ENCODE data around the gene KRTAP21-3. TPM values are rescaled to one million over a fixed set of nuclear protein-coding genes. Genes with fewer than 3 reads are reported as not detected.

The KRTAP21-3 gene
- total RNA-seq, 1 donor from 2014 or later: not detected

Other genes starting within 250 kb of the KRTAP21-3 start
- not detected in 2 replicates for gene KRTAP19-1, start 238.4 kb downstream of the KRTAP21-3 start, total RNA-seq
- gene KRTAP19-2, start 231.3 kb downstream of the KRTAP21-3 start, total RNA-seq: not detected in 2 replicates
- not detected in 2 replicates for gene KRTAP19-3, start 226.8 kb downstream of the KRTAP21-3 start, total RNA-seq
- not detected in 2 replicates for gene KRTAP19-4, start 221.6 kb downstream of the KRTAP21-3 start, total RNA-seq
- not detected in 2 replicates for gene KRTAP19-5, start 216.6 kb downstream of the KRTAP21-3 start, total RNA-seq
- gene KRTAP19-6, start 176.9 kb downstream of the KRTAP21-3 start, total RNA-seq: not detected in 2 replicates
- gene KRTAP19-7, start 157.5 kb downstream of the KRTAP21-3 start, total RNA-seq: not detected in 2 replicates
- not detected in 2 replicates for gene KRTAP22-2, start 128.4 kb downstream of the KRTAP21-3 start, total RNA-seq
- not detected in 2 replicates for gene KRTAP6-3, start 126.3 kb downstream of the KRTAP21-3 start, total RNA-seq
- not detected in 2 replicates for gene KRTAP6-2, start 119.9 kb downstream of the KRTAP21-3 start, total RNA-seq
- not detected in 2 replicates for gene KRTAP22-1, start 117.7 kb downstream of the KRTAP21-3 start, total RNA-seq
- gene KRTAP6-1, start 104.8 kb downstream of the KRTAP21-3 start, total RNA-seq: not detected in 2 replicates
- gene KRTAP20-1, start 102.4 kb downstream of the KRTAP21-3 start, total RNA-seq: not detected in 2 replicates
- gene KRTAP20-4, start 98.2 kb downstream of the KRTAP21-3 start, total RNA-seq: not detected in 2 replicates
- not detected in 2 replicates for gene KRTAP20-2, start 83.6 kb downstream of the KRTAP21-3 start, total RNA-seq
- gene KRTAP20-3, start 75.9 kb downstream of the KRTAP21-3 start, total RNA-seq: not detected in 2 replicates
- gene KRTAP21-2, start 28.5 kb upstream of the KRTAP21-3 start, total RNA-seq: 0.68 TPM in 1 of 2 replicates, not detected in the other
- gene KRTAP21-1, start 36.7 kb upstream of the KRTAP21-3 start, total RNA-seq: not detected in 2 replicates
- not detected in 2 replicates for gene KRTAP8-1, start 94.5 kb upstream of the KRTAP21-3 start, total RNA-seq
- not detected in 2 replicates for gene KRTAP7-1, start 111.0 kb upstream of the KRTAP21-3 start, total RNA-seq
- not detected in 2 replicates for gene KRTAP11-1, start 162.8 kb upstream of the KRTAP21-3 start, total RNA-seq